HG03460 (cell line): ENCODE results near the gene GRIP1.

Experiments
- ATAC-seq: cut with Tn5 transposase; IDR thresholded peaks from one replicate; pipeline ENCODE4 v1.9.1; 2021; ENCODE audit not compliant: unreplicated experiment

Gene GRIP1

GRCh38 chr12:66694666-66695613 lies 16.1 kb upstream of the GRIP1 start:
- no peak for ATAC-seq

GRCh38 chr12:66693901-66694513 lies 15.1 kb upstream of the GRIP1 start:
- ATAC-seq = peak; percentile 84

DNA sequence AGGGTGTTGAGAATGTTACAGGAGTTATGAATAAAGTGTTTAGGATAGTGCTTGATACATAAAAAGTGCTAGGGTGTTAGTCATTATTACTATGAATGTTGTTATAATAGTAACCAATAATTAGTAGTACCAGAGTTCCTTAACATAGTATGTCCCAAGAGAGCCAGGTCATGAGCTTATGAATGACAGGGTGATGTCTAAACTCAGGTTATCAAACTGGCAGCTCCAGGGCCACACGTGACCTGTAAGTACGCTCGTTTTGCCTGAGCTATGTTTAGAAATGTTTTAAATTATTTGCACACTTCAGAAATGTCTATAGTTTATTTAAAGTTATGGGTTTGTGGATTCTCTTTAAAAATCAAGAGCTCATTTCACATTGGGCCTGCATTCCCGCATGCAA lies 14.1 kb upstream of the GRIP1 start:
- ATAC-seq = no peak

DNA sequence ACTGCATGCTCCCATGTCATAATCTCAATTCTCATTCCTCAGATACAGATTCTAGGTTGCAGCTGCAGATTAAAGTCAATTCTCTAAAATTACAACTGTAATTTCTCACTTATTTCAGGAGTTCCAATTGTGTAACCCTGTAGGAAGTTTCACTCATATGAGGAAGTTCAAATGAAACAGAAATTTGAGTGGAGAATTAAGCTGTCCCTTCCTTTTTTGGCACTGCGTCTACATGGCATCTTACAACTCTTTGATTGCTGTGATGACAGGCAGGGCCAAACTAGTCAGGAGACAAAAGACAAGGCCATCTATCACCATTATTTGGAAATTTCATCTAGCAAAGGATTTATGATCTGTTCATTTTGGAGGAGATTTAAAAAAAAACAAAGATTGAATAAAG lies 13.3 kb upstream of the GRIP1 start:
- ATAC-seq = no peak

DNA sequence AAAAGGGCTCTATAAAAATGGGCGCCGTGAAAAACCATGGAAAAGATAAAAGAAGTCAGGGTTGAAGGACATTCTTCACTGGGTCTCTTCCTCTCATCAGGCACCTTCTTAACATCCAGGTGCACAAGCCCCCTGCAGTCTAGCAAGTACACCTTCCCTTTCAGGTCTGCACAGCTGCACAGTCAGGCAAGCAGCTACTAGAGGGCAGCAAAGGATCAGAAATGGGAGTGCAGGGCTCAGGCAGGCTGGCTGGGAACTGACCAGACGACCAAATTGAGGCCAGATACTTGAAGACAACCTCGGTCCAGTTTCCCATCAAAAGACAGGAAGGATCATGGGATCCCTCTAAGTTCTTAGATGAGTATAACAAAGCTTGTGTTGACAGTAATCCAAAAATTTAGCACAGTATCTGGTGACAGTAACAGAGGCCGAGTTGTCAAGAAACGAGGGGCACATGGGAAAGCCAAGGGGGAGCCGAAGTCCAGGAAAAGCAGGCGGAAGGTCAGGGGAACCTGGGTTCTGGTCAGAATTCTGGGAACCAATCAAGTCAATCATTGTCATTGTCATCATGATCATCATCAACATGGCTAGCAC lies 10.1 kb upstream of the GRIP1 start:
- ATAC-seq = peak; percentile 54

GRCh38 chr12:66684222-66684621 lies 5.3 kb upstream of the GRIP1 start:
- no peak for ATAC-seq

GRCh38 chr12:66683822-66684221 lies 4.9 kb upstream of the GRIP1 start:
- ATAC-seq = no peak

GRCh38 chr12:66683073-66683472 lies 4.2 kb upstream of the GRIP1 start:
- no peak for ATAC-seq

DNA sequence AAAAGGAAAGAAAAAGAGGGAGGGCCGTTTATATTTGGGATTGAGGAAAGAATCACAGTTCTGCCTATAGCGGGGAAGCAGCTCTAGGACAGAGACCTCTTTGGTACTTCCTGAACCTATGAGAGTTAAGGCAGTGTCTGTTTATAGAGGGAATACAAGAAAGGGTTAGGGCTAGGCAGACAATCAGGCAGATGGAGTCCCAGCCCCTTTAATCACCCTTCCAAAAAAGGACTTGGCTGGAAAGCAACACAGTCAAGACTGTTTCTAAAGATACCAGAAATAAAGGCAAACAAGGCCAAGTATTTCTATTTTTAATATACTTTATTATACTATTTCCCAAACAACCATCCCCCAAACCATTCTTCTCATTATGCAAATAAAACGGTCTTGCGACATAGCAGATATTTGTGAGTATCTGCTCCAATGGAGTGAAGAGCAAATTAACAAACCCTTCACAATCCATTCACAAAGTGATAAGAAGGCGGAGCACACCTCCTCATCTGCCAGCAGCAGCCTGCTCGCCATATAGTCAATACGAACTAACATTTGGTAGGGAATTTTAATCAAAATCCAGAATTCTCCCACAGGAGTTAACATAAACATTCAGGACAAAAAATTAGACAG lies 697 bp upstream of the GRIP1 start:
- no peak for ATAC-seq

- no peak for ATAC-seq
Observed at GRCh38 chr12:66676241-66676640, 2.6 kb downstream of the GRIP1 start.

DNA sequence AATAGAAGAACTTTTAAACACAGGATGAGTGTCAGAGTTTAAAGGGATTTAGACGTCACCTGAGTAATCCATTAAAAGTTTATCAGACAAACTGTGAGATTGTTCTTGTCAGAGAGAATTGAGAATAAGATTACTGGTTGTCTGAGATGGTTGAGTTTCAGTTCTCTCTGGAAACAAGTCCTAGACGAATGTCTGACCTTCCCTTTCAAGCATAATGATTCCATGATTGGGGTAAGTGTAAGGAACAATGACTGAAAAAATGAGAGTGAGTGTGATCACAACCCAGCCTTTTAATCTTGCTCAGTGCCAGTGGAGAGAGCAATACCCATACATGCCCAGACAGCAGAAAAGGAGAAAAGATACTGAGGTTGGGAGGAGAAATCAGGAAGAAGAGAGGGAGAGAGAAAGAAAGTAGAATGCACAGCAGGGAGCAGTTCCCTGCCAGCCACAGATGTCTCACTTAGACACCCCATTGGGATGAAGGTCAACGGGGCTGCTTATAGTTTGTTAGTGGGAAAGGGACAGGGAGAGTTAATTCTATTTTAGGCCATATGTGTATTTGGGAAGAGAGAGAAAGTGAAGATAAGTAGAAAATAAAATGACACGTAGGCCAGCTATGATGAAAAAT lies 4.3 kb downstream of the GRIP1 start:
- ATAC-seq = no peak

GRCh38 chr12:66669541-66669940 lies 9.3 kb downstream of the GRIP1 start:
- no peak for ATAC-seq

GRCh38 chr12:66668311-66668710 lies 10.6 kb downstream of the GRIP1 start:
- no peak for ATAC-seq

DNA sequence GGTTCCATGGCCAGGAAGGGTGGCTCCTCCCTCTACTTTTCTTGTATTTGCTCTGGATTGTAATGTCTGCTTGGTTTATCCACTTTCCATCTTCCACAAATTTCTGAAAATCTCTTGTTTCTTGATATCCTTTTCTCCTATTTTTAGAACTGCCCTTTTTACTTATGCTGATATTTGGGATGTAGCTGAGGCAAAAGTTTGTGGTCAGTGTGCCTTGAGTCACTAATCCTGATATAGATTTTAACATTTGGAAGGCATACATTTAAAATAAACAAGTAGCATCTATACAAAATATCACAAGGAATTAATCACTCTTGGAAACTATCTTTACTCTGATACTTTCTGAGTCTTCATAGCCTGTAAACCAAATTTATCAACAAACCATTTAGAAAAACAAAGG lies 11.0 kb downstream of the GRIP1 start:
- ATAC-seq = no peak

- ATAC-seq = no peak
Observed at GRCh38 chr12:66666481-66666880, 12.4 kb downstream of the GRIP1 start.

GRCh38 chr12:66665435-66665985 lies 13.4 kb downstream of the GRIP1 start:
- ATAC-seq = no peak

- ATAC-seq = no peak
Observed at GRCh38 chr12:66664076-66664475, 14.8 kb downstream of the GRIP1 start.

DNA sequence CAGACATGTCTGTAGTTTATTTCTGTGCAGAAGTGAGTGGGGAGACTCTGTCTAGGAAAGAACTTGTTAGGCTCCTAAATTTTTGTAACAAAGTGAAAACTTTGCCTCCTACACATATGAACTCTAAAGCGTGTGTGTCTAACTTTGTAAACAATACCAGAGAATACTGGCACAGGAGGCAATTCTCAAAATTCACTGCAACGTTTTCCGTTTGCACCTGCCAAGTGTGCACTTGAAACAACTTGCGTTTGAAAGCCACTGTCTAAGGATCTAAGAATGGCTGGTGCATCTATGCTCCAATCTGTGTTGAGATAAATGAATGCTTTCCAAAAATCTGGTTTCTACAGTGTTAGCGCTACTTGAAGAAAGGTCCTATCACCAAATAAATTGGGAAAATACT lies 15.3 kb downstream of the GRIP1 start:
- ATAC-seq = no peak

DNA sequence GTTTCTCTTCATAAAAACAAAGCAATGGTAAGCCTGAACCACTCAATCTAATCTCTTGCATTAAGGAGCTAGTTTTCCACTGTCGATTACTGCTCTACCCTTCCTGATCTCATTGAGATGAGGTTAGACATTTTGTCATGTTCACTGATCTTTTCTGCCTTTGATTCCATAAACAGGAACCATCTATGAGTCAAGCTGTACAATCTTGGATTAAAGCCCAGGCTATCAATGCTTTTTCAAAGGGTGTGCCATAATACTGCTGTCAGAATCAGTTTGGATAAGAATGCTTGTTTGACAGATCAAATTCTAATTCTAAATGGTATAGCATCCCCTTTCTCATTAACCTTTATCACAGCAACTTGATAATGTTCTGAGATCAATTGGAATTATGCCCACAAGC lies 16.1 kb downstream of the GRIP1 start:
- ATAC-seq = no peak

DNA sequence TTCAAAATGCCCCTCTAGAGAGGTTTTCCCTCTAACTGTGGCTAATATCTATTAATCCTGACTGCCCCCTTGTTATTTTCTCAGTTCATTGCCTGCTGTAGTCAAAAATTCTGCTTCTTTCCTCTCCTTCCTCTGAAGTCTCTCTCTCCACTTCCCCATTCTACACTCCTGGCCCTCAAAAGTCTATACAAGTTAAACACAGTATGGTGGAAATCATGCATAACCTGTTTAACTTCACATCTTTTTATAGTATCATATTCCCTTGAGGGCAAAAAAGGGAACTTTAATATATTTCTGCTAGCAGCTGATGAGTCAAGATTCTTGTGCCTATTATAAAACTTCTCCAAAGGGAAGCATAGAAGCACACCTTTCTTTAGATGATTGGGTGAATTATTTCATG lies 16.7 kb downstream of the GRIP1 start:
- no peak for ATAC-seq

DNA sequence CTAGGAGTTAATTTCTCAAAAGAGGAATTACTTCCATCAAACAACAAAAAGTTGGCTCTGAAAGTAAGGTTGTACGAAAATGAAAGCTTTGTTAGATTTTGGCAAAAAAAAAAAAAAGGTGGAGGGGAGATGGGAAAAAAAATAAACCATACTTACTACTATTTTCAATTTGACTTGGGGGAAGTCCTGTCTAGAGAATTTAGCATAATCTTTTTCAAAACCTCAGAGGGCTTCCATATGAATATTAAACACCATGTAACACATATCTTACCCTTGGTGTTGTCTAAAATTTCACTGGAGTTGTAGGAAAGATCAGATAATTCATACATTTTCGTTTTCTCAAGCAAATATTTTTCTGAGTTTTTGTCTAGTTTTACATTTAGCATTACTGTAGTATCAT lies 17.5 kb downstream of the GRIP1 start:
- no peak for ATAC-seq
